DMS153 (cell line): ENCODE data around the gene PEX10.
"Not testable (repeated sequence)": the region's sequence is repeated elsewhere in the genome, so short reads cannot be mapped to it uniquely, and the experiment has no call there.

ENCODE experiments used
- DNase-seq: peaks from one replicate; lab custom pipeline; 2025; lab: John Stamatoyannopoulos, UW

The PEX10 gene

DNA sequence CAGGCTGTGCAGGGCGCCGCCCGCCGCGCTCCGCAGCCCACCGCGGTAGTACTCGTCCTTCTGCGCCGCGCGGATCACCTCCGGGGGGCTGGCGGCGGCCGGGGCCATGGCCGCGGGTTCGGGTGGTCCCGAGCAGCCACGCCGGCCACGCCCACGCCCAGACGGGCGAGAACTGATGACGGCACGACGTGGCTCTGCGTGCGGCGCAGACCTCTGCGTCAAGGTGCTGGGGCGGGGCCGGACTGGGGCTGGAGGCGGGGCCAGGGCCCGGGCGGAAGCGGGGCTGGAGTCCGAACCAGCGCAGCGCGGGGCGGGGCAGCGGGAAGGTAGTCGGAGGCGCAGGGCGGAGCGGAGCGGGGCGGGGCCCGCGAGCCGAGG is at the start of gene PEX10:
Gene PEX10, minus strand, starts transcription at position 170 of the 378 bp plus-strand sequence. Its CDS starts 62 bp downstream, at position 108.
- DNase-seq = peak; percentile 97

DNA sequence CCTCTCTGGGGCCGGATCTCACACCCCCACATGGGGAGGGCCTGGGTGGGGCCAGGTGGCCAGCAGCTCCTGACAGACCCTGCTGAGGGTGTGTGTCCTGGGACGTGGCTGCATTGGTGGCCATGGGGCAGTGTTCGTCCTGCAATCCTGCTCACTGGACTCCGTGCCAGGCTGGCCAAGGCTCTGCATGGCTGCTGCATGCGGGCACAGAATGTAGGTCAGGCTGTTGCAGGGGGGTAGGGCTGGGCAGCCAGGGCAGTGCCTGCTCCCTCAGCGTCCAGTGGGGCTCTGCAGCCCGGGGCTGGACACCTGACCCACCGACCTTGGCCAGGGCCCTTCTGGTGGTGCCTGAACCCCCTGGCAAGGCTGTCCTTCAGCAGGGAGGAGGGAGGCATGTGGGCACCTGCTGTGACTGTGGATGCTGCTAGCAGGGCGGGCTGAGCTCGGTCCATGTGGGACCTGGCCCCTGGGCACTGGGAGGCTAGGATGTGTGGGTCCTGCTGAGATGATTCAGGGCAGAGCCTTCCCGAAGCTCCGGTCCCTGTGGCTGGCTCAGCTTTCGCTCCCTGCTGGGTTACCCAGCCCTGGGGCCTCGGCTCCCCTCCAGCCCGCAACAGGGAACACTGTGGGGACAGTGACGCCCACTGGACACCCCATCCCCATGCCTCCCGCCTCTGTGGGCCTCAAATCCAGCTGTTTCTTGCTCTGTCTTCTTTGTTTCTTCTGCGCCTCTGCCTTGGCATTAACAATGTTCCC is 48.8 kb upstream of the PEX10 start:
- DNase-seq = no peak

DNA sequence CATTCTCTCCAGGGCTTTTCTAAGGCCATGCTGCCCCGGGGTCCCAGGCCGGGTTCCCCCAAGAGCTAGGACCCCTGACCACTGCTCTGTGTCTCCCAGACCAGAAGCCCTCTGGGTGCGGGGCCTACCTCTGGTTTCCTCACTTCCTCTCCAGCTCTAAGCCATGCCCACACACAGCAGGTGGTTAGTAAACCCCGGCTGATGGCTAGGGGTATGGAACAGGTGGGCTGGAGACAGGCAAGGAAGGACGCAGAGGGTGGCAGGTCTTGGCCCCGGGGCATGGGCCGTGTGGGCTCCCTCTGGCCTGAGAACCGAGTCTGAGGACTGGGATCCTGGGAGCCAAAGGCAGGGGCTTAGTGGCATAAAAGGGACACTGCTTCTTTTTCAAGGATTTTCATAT is 47.8 kb upstream of the PEX10 start:
- DNase-seq = no peak

DNA sequence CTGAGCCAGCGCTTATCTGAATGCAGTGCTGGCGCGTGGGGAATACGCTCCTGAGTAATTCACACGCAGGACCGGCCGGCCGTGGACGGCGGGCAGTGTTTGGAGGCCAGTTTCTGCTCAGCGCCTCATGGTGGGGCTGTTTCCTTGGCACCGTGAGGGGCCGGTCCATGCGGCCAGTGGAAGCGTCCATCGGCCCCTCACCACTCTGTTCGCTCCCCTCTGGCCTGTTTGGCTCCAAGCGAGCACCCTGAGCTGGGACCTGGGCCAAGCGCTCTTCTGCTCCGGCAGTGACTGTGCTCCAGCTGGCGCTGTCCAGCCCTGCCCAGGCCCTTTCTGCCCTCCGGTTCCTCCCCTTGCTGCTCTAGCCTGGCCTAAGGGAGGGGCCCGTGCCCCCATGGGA is 47.4 kb upstream of the PEX10 start:
- no peak for DNase-seq

DNA sequence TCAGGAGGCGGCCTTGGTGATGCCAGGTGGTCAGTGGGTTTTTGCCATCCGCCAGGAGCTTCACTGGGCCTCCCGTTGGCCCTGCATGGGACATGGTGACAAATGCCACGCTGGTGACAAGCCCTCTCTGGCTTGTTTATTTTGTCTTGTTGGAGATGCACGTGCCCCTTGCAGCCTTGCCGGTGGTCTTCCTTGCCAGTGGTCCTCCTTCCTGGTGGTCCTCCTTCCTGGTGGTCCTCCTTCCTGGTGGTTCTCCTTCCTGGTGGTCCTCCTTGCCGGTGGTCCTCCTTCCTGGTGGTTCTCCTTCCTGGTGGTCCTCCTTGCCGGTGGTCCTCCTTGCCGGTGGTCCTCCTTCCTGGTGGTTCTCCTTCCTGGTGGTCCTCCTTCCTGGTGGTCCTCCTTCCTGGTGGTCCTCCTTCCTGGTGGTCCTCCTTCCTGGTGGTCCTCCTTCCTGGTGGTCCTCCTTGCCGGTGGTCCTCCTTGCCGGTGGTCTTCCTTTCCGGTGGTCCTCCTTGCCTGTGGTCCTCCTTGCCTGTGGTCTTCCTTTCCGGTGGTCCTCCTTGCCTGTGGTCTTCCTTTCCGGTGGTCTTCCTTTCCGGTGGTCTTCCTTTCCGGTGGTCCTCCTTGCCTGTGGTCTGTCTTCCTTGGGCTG is 46.9 kb upstream of the PEX10 start:
- not testable (repeated sequence) for DNase-seq

DNA sequence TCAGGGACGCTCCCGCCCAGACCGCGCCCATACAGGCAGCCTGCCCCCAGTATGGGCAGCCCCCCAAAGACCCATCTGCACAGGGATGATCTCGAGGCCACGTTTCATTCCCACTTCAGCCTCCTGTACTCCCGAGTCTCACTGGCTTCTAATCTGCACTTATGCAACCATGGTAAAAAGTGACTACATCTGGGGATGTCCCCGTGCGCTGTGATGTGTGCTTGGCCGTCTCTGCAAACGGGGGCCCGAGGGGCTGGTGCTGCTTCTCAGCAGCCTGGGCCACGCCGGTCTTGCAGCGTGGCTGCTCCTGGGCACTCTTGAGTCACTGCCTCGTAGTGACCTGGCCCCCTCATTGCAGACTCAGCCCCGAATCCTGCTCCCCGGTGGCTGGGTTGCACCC is 46.3 kb upstream of the PEX10 start:
- no peak for DNase-seq

DNA sequence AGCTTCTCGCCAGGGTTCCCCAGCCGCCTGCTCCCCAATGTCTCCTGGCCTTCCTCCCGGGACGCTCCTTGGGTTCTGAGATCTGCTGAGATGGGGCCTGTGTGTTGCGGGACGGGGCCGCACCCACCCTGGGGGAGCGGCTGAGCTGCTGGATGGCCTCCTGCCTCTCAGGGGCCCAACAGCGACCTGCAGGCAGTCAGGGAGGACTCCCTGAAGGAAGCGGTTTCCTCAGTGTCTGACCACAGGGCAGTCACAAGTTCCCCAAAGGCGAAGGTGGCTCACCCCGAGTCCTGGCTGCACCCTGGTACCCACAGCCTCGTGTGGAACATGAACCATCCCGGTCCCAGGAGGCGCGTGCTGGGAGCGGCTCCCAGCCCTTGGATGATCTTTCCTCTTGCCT is 45.1 kb upstream of the PEX10 start:
- DNase-seq = no peak

DNA sequence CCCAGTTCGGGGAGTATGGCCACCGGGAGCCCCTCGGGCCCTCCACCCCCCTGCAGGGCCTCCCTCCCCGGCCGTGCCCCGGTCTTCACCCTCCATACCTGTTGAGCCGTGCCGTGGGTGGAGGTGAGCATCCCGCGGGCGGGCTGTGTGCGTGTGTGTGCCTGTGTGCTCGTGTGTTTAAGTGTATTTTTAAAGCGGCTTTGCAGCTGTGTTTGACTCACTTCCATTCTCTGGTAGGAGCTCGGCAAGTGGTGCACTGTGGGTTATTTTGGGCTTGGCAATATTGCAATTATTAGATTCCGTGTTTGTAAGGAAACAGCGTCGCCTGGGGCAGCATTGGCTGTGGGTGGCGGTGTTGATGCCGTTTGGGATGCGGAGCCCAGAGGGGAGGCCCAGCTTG is 43.4 kb upstream of the PEX10 start:
- no peak for DNase-seq

DNA sequence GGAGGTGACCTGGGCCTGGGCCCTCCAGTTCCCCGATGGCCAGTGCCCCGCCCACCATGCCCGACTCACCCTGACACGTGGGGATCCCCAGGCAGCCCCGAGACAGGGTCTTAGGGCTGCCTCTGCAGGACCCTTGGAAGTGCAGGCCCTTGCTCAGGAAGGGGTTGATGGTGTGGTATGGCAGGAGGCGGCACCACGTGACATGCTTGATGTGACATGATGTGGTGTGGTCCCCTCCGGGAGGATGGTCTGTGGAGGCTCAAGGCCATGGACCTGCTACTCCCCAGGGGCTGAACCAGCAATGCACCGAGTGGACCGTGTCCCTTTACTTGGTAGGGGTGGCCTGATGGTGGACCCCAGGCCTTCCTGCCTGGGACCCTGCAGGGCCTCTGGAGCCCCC is 41.9 kb upstream of the PEX10 start:
- DNase-seq = no peak

DNA sequence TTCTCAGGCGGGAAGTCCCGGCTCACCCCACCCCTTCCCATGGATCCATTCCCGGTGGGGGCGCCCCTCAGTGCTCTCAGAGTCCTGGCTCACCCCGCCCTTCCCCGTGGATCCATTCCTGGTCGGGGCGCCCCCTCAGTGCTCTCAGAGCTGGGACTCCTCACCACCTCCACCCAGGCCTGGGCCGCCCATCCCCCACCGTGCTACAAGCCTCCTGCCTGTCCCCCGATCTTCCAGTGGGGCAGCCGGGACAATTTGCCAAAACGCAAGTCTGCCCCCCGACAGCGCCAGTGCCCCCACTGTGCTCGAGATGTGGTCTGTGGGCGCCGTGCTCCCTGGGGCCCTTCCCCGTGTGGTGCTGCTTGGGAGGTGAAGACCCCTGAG is 40.6 kb upstream of the PEX10 start:
- no peak for DNase-seq

DNA sequence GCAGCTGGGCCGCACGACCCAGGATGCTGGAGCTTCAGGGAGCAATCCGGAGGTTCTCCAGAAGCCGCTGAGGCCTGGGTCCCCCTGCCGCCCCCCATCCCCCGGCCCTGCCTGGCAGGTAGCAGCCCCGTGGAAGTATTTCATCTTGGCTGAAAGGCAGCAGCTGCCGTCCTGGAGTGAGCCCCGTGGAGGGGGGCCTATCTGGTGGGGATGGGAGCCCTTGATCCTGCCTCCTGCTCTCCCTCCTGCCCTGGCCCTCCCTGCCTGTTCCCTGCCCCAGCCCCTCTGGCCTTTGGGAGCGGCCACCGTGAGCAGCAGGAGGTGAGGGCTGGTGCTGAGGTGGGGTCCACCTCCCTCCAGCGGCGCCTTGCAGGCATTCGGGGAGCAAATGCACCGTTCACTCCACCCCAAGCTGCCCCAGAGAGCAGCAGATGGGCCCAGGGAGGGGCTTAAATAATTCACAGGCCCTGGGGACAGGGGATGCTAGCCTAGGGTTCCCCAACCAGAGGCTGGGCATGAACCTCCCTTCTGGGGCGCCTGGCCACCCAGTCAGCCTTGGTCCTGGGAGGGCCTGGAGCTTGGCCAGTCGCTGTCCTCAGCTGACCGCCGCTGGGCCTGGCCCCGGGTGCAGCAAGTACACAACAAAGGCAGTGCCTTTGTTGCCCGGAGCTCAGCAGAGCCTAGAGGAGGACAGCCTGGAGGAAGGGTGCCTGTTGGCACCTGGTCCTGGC is 40.0 kb upstream of the PEX10 start:
- no peak for DNase-seq

DNA sequence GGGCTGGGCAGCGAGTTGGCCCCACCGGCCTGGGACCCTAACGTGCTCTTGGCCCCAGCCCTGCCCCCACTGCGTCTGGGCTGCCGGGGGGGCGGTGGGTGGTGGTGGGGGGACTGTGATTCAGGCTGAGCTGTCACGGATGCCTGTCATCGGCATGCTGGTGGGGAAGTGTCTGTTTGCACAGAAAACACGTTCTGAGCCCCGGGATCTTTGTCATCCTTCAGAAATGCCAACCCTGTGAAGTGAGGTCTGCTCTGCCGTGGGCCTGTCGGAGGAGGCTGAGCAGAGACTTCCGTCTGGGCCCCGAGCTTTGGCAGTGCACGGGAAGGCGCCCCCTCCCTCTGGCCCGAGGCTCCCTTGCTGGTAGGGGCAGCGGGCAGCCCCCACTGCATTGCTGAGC is 39.4 kb upstream of the PEX10 start:
- no peak for DNase-seq

DNA sequence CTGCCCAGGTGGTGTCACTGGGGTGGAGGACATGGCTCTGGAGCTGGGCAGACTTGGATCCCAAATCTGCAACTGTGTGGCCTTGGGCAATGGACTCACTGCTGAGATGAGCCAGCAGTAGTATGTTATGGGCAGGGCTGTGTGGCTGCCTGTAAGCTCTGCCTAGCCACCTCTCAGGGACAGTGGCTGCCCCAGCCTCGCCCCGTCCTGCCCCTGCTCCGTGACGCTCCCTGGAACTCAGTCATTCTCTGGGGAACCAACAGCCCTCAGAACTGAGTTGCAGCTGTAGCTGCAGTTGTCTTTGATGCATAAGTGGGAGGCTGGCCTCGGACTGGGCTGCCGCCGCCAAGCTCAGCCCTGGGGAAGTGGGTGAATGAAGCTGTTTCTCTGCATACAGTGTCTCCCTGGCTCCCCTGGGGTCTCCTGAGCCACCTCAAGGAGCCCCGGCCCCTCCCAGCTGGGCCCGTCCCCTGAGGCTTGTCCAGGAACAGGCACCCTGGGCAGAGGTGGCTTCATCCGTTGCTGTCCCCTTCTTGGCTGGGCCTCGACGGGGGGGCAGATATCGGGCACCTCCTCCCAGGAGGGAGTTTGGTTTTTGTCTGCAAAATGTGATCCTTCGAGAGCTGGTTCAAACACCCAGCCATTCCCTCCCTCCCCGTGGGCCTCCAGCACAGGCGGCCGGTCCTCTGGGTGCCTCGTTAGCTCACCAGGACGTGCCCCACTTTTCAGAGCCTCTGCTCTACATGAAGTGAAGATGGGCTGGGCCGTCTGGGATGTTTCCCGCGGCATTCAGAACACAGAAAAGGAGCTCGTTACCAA is 37.5 kb upstream of the PEX10 start:
- DNase-seq = no peak

DNA sequence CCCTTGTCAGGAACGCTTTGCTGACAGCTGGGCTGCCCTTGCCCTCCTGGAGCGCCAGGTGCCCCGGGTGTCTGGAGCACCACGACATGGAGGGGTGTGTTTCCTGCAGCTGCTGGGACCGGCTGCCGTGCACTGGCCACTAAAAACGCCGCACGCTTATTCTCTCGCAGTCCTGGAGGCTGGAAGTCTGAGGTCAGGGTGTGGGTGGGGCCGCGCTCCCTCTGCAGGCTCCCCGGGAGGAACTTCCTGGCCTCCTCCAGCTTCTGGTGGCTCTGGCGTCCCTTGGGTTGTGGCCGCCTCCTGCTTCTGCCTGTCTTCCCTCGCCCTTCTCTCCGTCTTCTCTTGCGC is 35.7 kb upstream of the PEX10 start:
- peak; percentile 69 for DNase-seq

DNA sequence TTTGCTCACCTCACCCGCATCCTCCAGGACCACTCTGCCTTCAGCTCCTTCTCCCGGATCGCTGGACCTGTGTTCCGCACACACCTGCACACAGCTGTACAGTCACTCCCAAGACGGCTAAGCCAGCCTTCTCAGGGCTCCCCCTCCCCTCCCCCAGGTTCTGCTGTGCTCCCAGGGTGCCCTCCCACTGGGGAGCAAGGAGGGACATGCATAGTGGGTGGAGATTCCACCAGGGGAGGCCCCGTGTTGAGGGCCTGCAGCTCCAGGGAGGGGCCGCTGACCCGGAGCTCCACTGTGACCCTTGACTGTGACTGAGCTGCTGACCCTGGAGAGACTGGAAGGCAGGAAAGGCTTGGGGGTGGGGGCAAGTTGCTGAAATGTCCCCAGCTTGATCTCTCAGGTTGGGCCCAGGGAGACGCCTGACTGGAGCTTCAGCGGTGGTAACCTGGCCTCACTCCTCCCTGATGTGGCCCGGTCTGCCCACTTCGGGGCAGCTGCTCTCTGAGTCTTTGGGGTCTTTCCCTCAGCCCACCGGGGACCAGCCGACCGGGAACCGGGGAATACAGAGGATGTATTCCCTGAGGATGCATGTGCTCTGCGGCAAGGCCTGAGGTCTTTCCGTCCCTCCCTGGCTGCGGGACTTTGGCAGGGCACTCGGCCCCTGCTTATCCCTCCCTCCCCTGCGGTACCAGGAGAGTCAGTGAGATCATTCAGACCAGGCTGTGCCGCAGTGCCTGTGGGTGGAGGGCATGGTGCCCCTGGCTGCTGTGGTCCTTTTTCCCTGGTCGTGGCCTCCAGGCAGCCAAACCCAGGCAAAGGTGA is 35.1 kb upstream of the PEX10 start:
- DNase-seq = no peak

DNA sequence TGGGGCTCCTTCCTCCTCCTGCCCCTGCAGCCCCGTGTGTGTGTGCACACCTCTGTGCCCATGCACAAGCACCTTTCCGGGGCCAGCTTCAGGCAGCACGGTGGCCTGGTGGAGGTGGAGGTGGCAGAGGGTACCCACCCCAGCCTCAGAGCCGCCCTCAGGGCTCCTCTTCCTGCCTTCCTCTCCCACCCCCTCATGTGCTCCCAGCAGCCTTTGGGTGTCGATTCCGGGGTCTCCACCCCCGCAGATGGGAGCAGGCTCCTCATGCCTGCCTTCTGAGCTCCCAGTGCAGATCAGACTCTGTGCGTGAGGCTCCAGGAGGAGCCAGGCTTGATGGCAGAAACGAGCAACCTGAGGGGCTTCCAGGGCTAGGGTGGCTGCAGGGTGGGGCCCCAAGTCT is 34.5 kb upstream of the PEX10 start:
- DNase-seq = no peak

DNA sequence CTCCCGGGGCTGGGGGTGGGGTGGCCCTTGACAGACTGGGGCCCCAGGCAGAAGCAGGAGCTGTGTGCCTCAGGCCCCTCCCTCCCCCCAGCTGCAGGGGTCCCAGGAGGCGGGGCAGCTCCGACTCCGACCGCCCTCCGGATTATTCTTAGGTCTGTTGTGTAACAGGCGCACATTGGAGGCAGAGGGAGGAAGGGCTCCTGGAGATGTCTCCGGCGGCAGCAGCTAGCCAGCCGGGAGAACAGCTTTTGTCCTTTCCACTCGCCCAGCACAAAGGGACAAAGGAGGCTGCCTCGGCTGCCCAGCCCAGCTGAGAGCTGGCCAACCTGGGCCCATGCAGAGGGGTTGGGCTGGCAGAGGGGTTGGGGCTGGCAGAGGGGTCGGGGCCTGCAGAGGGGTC is 34.0 kb upstream of the PEX10 start:
- DNase-seq = no peak

DNA sequence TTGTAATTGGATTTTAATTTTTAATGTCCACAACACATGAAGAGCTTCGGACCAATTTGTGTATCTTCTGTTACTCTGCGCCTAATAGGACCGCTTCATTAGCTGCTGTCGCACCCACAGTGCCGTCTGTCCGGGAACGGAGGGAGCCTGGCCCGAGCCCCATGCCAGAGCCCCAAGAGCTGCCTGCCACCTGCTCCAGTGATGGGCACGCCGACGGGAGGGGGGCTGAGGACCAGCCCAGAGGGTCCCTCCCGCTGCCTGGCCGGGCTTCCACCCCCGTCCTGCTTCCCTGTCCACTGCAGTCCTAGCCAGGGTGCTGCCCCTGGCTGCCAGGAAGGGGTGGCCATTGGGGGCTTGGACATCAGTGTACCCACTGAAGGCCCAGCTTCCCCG is 33.5 kb upstream of the PEX10 start:
- DNase-seq = no peak

DNA sequence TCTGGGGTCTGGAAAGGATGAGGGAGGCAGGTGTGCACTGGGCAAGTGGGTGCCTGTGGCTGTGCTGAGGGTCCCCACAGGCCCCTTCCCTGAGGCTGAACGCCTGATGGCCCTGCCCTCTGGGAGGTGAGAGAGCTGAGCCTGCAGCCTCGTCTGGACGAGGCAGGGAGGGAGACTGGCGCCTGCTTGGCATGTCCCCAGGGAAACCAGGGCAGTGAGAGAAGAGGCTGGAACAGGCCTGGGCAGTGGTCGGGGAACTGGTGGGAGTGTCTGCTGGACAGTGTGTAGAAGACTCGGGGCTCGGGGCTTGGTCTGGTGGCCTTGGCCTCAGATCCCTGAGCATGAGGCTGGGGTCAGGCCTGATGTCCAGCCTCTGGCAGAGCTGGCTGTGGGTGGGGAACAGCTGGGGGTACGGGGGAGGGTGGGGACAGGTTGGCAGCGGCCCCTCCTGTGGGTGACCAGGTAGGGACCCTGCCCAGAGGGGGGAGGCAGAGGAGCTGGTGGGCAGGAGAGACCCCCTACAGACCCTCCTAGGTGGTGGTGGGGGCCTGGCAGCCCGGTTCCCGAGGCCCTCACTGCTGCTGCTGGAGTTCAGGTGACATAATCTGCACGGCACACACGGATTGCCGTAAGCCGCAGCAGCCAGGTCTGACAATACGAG is 32.9 kb upstream of the PEX10 start:
- no peak for DNase-seq

DNA sequence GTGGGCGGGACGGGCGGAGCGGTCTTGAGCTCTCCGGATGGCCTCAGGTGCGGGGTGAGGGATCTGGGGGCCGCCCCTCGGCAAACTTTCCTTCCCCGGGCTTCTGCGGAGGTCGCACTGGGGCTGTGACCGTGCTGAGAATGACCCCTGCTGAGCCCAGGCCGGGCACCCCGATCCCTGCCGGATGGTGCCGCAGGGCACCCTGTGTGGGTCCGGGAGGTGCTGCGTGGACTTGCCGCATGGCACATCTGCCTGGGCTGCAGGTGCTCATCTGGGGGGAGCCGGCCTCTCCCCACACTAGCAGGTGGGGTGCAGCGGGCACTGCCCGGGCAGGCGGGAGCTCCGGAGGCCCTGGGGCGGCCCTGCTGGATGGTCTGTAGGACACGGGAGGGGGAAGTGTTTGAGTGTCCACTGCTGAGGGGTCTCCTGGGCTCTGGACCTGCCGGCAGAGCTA is 31.8 kb upstream of the PEX10 start:
- no peak for DNase-seq
